ENCODE results near the gene KRT38. TPM values are rescaled to one million over a fixed set of nuclear protein-coding genes. Genes with fewer than 3 reads are reported as not detected.

Gene KRT38
- total RNA-seq, 1 donor from 2014 or later, result not detected

DNA sequence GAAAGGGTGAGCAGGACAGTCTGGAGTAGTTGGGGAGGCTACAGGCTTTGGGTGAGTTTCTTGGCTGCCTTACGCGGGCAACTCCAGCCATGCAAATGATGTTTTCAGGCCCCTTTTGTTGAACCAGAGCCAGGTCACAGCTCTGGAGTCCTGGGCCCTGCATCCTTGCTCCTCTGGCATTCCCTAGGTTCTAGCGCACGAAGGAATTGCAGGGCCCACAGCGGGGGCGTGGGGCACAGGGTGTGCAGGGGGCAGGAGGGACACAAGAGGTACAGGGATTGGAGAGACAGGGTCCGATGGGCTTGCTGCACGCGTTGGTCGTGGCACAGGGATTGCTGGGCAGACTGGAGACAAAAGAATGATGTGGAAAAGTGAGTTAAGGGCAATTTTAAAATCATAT is 47.0 kb downstream of the KRT38 start:
- DNase-seq (ENCODE audit: low spot score), result no peak
- Histone ChIP-seq H3K4me1 (no peaks in the 10 kb centered on the region), H3K27me3 (no peaks in the 10 kb centered on the region), H2AFZ (replicated peaks) (no peak overlapping the region), H3F3A (ENCODE audit: low read depth) (no peaks in the 10 kb centered on the region), H3K9ac (no peak overlapping the region), H3K4me2 (no peak overlapping the region), H3K27ac (no peak overlapping the region), H3K79me2 (ENCODE audit: low read depth) (no peaks in the 10 kb centered on the region), H3K36me3 (no peaks in the 10 kb centered on the region), H3K9me3 (ENCODE audit: low read depth) (no peaks in the 10 kb centered on the region), H4K20me1 (ENCODE audit: low read depth) (no peaks in the 10 kb centered on the region), H3K4me3 (no peak overlapping the region)
- peaks cover 10% of the 10 kb centered on the region for H3K27me3 Mint-ChIP-seq (ENCODE audit: insufficient read depth, low read depth)
- no peak overlapping the region for H3K4me3 Mint-ChIP-seq
- no peaks in the 10 kb centered on the region for H3K9me3 Mint-ChIP-seq
- H3K4me1 Mint-ChIP-seq, result peaks cover 4% of the 10 kb centered on the region
- H3K27ac Mint-ChIP-seq, result no peak overlapping the region
- TF ChIP-seq, protein P1, sequence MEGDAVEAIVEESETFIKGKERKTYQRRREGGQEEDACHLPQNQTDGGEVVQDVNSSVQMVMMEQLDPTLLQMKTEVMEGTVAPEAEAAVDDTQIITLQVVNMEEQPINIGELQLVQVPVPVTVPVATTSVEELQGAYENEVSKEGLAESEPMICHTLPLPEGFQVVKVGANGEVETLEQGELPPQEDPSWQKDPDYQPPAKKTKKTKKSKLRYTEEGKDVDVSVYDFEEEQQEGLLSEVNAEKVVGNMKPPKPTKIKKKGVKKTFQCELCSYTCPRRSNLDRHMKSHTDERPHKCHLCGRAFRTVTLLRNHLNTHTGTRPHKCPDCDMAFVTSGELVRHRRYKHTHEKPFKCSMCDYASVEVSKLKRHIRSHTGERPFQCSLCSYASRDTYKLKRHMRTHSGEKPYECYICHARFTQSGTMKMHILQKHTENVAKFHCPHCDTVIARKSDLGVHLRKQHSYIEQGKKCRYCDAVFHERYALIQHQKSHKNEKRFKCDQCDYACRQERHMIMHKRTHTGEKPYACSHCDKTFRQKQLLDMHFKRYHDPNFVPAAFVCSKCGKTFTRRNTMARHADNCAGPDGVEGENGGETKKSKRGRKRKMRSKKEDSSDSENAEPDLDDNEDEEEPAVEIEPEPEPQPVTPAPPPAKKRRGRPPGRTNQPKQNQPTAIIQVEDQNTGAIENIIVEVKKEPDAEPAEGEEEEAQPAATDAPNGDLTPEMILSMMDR (IDR thresholded peaks at IDR 0.05), result no peak
- TF ChIP-seq EZH2 (IDR thresholded peaks at IDR 0.05) (no peak), EZH2phosphoT487 (IDR thresholded peaks at IDR 0.05) (no peak)
- H3K36me3 Mint-ChIP-seq, result no peaks in the 10 kb centered on the region

DNA sequence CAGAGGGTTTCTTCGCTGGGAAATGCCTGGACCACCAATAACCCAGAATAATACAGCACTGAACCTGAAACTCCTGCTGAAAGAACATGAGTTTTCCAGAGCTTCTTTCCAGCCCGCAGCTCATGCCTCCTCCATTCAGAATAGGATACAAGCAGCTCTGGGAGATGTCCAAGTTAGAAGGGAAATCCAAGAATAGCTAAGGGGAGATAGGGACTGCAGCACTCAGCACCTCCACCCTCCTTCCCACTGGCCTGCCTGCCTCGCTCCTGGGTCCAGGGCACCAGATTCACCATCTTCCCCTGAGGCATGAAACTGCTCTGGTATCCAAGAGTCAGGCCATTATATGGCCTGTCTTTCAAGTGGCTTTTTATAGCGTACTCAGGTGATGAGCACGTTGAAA is 47.5 kb downstream of the KRT38 start:
- no peaks in the 10 kb centered on the region for H3K36me3 ChIP-seq
- H3K4me1 Mint-ChIP-seq, result peaks cover 4% of the 10 kb centered on the region
- no peak overlapping the region for H3K27ac ChIP-seq
- H3F3A ChIP-seq (ENCODE audit: low read depth), result no peaks in the 10 kb centered on the region
- TF ChIP-seq EZH2phosphoT487 (IDR thresholded peaks at IDR 0.05) (no peak), EZH2 (IDR thresholded peaks at IDR 0.05) (no peak)
- TF ChIP-seq, protein P1 (IDR thresholded peaks at IDR 0.05), result no peak
- H3K4me1 ChIP-seq, result no peaks in the 10 kb centered on the region
- H2AFZ ChIP-seq (replicated peaks), result no peak overlapping the region
- H3K4me3 Mint-ChIP-seq, result no peak overlapping the region
- H3K27me3 Mint-ChIP-seq (ENCODE audit: insufficient read depth, low read depth), result peaks cover 8% of the 10 kb centered on the region
- H4K20me1 ChIP-seq (ENCODE audit: low read depth), result no peaks in the 10 kb centered on the region
- no peaks in the 10 kb centered on the region for H3K9me3 ChIP-seq (ENCODE audit: low read depth)
- DNase-seq (ENCODE audit: low spot score), result no peak
- H3K9me3 Mint-ChIP-seq, result no peaks in the 10 kb centered on the region
- H3K4me3 ChIP-seq, result no peak overlapping the region
- no peaks in the 10 kb centered on the region for H3K27me3 ChIP-seq
- no peaks in the 10 kb centered on the region for H3K79me2 ChIP-seq (ENCODE audit: low read depth)
- H3K27ac Mint-ChIP-seq, result no peak overlapping the region
- no peaks in the 10 kb centered on the region for H3K36me3 Mint-ChIP-seq
- H3K9ac ChIP-seq, result no peak overlapping the region
- H3K4me2 ChIP-seq, result no peak overlapping the region

DNA sequence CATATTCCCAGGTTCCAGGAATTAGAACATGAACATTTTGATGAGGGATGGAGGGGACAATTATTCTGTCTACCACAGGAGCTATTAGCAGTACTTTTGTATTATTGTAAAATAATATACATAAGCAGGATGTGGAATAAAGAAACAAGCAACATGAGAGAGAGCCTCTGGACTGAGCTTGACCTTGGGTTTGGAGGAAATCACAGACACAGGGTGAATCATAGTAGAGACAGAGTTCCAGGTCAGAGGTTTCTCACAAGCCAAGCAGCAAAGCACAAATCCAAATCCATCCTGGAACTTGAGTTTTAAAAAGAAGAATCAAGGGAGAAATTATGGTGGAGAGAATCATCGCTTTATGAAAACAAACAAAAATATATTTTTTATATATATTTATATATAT is 48.5 kb downstream of the KRT38 start:
- Histone ChIP-seq H3K4me2 (no peak overlapping the region), H4K20me1 (ENCODE audit: low read depth) (no peaks in the 10 kb centered on the region), H3K79me2 (ENCODE audit: low read depth) (no peaks in the 10 kb centered on the region), H3K27me3 (no peaks in the 10 kb centered on the region), H3K9ac (no peak overlapping the region), H3K27ac (no peak overlapping the region), H3K4me1 (no peaks in the 10 kb centered on the region), H2AFZ (replicated peaks) (no peak overlapping the region), H3F3A (ENCODE audit: low read depth) (no peaks in the 10 kb centered on the region), H3K36me3 (no peaks in the 10 kb centered on the region), H3K9me3 (ENCODE audit: low read depth) (no peaks in the 10 kb centered on the region), H3K4me3 (no peak overlapping the region)
- Mint-ChIP-seq H3K27me3 (ENCODE audit: insufficient read depth, low read depth) (peaks cover 8% of the 10 kb centered on the region), H3K27ac (no peak overlapping the region), H3K9me3 (peaks cover 3% of the 10 kb centered on the region), H3K36me3 (no peaks in the 10 kb centered on the region), H3K4me3 (no peak overlapping the region), H3K4me1 (peaks cover 4% of the 10 kb centered on the region)
- no peak for DNase-seq (ENCODE audit: low spot score)
- no peak for TF ChIP-seq EZH2phosphoT487 (IDR thresholded peaks at IDR 0.05)
- TF ChIP-seq EZH2 (IDR thresholded peaks at IDR 0.05), result no peak
- TF ChIP-seq, protein P1 (IDR thresholded peaks at IDR 0.05), result no peak

All from neural progenitor cell (in vitro differentiated cells).